Hepatocyte (in vitro differentiated cells): ENCODE data around the gene DCAF11.

Experiments used
- CTCF ChIP-seq: fragments of 200-600 bp; sonication (generic); IDR thresholded peaks from 2 replicates; pipeline ENCODE4 v1.5.1; 2016; ENCODE audit warnings: antibody characterized with exemption, mild to moderate bottlenecking; ENCODE audit not compliant: poor library complexity
- EZH2 ChIP-seq: fragments of 200-600 bp; sonication (generic); IDR thresholded peaks from 2 replicates; pipeline ENCODE4 v1.6.1; 2016; ENCODE audit warnings: antibody characterized with exemption, mild to moderate bottlenecking, borderline replicate concordance

- TF ChIP-seq CTCF: no peak
- TF ChIP-seq EZH2: no peak
Measured at GRCh38 chr14:24103451-24103850, 11.1 kb upstream of the DCAF11 start.
